Stromal cell of bone marrow (primary cell): ENCODE results near the gene DIAPH1.

ENCODE experiments used
- DNase-seq: peaks from one replicate; pipeline ENCODE4 v3.0.0-alpha.2; 2012; ENCODE audit warnings: low read depth

The DIAPH1 gene

DNA sequence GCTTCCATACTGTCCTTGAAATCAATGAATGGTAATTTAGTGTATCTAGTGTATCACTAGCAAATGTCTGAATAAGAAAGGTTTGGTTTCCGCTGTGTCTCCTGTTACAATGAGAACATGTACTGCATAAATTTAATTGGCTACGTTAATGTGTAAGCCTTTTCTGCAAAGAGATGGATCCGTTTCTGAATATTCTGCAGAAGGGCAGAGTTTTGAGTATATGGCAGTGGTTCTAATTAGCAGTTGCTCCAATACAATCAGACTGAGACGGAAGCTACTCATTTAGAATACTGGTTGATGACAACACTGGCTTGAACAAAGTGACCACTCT lies 134.5 kb downstream of the DIAPH1 start:
- DNase-seq = no peak

DNA sequence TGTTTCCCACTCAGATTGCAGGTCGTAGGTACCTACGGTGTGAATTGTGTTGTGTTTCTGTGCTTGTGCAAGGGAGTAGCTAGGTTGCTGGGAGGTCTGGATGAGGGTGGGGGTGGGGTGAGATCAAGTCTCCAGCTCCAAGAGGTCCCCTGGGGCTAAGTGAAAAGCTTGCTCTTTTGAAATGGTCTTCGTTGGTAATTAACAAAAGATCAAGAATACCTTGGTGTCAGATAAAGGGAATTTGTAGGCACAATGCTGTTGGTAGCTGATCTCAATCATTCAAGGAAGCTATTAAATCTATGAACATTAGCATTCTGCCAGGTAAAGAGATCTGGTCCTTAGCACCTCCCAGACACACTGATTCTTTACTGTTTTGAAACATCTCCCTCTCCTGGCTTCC lies 134.9 kb downstream of the DIAPH1 start:
- DNase-seq = no peak

DNA sequence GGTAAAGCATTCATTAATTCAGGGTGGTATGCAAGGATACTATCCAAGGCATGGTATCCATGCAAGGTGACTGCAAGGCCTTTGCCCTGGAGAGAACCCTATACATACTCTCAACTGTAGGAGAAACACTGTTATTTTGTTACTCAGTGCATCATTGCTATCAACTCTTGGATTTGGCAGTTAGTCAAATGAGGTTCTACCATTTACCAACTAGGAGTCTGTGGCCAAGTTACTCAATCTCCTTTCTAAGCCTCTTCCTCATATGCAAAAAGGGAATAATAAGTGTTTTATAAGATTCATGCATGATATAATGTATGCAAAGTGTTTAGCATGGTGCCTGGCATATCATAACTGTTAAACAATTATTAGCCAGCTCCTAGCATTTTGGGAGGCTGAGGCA lies 139.0 kb downstream of the DIAPH1 start:
- no peak for DNase-seq

DNA sequence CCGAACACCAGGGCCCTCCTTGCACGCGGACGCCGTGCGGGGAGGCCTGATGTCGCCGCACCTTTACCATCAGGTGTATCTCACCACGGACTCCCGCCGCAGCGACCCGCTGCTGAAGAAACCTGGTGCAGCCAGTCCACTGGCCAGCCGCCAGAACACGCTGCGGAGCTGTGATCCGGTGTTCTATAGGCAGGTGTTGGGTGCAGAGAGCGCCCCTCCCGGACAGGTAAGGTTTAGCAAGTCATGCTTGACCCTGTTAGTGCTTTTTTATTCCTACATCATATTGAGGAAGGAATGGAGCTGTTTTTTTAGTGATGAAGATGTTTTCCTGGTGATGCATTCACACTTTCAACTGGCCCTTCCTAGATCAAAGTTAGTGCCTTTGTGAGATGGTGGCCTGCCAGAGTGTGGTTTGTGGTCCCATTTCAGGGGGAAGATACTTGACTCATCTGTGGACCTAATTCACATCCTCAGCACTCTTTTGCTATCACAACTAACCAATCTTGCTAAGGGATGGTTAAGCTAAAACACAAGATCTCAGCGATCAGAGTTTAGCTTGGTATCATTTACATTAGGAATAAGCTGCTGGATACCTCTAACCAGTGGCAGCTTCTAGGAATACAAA lies 140.4 kb downstream of the DIAPH1 start:
- DNase-seq = no peak

DNA sequence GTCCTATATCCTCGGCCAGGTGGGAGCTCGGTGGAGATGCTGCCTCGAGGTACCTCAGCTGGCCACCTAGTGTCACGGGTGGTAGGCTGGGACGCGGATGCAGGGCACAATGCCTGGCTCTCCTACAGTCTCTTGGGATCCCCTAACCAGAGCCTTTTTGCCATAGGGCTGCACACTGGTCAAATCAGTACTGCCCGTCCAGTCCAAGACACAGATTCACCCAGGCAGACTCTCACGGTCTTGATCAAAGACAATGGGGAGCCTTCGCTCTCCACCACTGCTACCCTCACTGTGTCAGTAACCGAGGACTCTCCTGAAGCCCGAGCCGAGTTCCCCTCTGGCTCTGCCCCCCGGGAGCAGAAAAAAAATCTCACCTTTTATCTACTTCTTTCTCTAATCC lies 141.0 kb downstream of the DIAPH1 start:
- no peak for DNase-seq

DNA sequence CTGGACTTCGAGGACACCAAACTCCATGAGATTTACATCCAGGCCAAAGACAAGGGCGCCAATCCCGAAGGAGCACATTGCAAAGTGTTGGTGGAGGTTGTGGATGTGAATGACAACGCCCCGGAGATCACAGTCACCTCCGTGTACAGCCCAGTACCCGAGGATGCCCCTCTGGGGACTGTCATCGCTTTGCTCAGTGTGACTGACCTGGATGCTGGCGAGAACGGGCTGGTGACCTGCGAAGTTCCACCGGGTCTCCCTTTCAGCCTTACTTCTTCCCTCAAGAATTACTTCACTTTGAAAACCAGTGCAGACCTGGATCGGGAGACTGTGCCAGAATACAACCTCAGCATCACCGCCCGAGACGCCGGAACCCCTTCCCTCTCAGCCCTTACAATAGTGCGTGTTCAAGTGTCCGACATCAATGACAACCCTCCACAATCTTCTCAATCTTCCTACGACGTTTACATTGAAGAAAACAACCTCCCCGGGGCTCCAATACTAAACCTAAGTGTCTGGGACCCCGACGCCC lies 141.7 kb downstream of the DIAPH1 start:
- no peak for DNase-seq

DNA sequence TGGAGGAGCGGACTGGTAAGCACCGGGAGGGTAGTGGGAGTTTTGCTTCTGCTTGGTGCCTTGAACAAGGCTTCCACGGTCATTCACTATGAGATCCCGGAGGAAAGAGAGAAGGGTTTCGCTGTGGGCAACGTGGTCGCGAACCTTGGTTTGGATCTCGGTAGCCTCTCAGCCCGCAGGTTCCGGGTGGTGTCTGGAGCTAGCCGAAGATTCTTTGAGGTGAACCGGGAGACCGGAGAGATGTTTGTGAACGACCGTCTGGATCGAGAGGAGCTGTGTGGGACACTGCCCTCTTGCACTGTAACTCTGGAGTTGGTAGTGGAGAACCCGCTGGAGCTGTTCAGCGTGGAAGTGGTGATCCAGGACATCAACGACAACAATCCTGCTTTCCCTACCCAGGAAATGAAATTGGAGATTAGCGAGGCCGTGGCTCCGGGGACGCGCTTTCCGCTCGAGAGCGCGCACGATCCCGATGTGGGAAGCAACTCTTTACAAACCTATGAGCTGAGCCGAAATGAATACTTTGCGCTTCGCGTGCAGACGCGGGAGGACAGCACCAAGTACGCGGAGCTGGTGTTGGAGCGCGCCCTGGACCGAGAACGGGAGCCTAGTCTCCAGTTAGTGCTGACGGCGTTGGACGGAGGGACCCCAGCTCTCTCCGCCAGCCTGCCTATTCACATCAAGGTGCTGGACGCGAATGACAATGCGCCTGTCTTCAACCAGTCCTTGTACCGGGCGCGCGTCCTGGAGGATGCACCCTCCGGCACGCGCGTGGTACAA lies 142.5 kb downstream of the DIAPH1 start:
- peak; percentile 69 for DNase-seq

DNA sequence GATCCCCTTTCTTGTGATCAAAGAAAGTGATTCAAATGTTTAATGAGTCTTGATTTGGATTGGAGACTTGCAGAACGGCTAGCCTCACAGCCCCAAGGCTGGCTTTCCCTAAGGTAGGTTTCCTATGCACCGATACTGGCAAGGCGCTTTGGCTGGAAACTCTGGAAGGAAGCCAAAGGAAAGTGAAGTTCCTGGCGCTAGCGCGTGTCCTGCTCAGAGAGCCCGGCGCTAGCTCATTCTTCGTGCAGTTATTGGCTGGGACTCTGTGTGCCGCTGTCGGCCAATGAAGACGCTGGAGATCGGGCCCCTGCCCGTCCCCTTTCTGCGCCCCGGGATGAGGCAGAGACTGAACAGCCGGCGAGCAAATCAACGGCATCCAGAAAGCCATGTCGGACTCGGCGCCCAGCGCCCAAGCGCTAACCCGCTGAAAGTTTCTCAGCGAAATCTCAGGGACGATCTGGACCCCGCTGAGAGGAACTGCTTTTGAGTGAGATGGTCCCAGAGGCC lies 143.1 kb downstream of the DIAPH1 start, which contains the start of gene PCDHGC3:
TSS of gene PCDHGC3 (plus strand) at position 342 of the 507 bp plus-strand sequence. CDS start at position 493, 151 bp downstream.
- DNase-seq = peak; percentile 92

DNA sequence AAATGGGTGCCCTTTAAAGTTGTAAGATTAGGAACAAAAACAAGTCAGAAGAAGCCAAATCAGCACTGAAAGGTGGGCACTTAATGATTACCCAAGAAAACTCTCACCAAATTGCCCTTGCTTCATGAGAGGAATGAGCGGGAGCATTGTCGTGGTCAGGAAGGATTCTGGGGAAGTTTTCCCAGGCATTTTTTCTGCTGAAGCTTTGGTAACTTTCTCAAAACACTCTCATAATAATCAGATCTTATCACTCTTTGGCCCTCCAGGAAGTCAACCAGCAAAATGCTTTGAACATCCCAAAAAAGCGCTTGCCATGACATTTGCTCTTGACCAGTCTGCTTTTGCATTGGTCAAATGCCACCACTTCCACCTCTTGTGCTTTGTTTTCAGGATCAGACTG lies 153.4 kb downstream of the DIAPH1 start:
- DNase-seq = no peak
